ENCODE data around the gene HYAL2.
A peak's percentile ranks its signal among the peaks of the same experiment; 100 is the strongest.

The HYAL2 gene

DNA sequence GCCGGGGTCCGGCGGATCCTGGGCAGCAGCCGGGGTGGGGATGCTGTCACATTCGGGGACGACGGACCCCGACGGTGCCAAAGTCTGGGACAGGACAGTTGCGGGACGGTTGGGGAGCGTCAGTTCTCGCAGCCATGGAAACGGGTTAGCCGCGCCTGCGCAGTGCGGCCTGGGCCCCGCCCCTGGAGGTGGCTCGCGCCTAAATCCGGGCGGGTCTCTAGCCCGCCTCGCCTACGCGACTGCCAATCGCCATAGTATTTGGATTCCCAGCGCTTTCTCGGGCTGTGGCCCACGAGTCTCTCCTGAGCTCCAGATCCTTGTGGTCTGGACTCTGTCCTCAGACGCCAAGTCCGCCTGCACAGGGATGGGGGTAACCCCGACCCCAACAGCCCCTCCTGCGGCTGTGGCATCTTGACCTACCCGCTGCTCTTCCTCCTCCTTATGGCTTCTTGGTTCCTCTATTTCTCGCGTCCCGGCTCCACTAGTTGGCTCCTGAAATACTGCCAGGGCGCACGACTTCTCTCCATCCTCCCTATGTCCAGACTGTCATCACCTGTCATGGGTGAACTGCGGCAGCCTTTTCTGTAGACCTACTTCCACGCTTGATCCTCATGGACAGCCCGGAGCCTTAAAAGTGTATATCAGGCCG, 23.2 kb upstream of the HYAL2 start, which contains the start of gene ZMYND10:
ZMYND10 (minus strand) TSS at position 147 of the 649 bp plus-strand sequence. CDS start 153 bp downstream, outside the sequence.
- no peaks in the 10 kb centered on the region for H3K27me3 ChIP-seq (ENCODE audit: low read length)
- H3K9me3 ChIP-seq (ENCODE audit: insufficient read depth, low read length), result no peaks in the 10 kb centered on the region
- peak within 1 kb of the TSS; percentile 48 for H3K4me2 ChIP-seq (ENCODE audit: low read depth, low read length, poor library complexity, severe bottlenecking)
- H3K27ac ChIP-seq (ENCODE audit: low read depth, low read length), result no peak within 1 kb of the TSS
- H3K36me3 ChIP-seq (ENCODE audit: low read length), result no peaks in the 10 kb centered on the region
- H3K9ac ChIP-seq (ENCODE audit: low read length), result peak within 1 kb of the TSS; percentile 45; the same call in 1 of the 2 replicates
- H2AFZ ChIP-seq (ENCODE audit: low read depth, low read length, severe bottlenecking), result no peak within 1 kb of the TSS
- TF ChIP-seq, protein P1, sequence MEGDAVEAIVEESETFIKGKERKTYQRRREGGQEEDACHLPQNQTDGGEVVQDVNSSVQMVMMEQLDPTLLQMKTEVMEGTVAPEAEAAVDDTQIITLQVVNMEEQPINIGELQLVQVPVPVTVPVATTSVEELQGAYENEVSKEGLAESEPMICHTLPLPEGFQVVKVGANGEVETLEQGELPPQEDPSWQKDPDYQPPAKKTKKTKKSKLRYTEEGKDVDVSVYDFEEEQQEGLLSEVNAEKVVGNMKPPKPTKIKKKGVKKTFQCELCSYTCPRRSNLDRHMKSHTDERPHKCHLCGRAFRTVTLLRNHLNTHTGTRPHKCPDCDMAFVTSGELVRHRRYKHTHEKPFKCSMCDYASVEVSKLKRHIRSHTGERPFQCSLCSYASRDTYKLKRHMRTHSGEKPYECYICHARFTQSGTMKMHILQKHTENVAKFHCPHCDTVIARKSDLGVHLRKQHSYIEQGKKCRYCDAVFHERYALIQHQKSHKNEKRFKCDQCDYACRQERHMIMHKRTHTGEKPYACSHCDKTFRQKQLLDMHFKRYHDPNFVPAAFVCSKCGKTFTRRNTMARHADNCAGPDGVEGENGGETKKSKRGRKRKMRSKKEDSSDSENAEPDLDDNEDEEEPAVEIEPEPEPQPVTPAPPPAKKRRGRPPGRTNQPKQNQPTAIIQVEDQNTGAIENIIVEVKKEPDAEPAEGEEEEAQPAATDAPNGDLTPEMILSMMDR (IDR thresholded peaks at IDR 0.05; ENCODE audit: insufficient read depth, low read length, poor library complexity, severe bottlenecking), result no peak
- no peak for TF ChIP-seq EZH2phosphoT487 (conservative IDR thresholded peaks at IDR 0.05; ENCODE audit: low read length)
- H3K79me2 ChIP-seq (ENCODE audit: insufficient read depth, low read length), result peaks cover 11% of the 10 kb centered on the region; the same call in 1 of the 2 replicates
- no peaks in the 10 kb centered on the region for H3K9me2 ChIP-seq (replicated peaks; ENCODE audit: insufficient read depth, low read length)
- no peak within 1 kb of the TSS for H3K4me3 ChIP-seq (ENCODE audit: insufficient read depth, low read length, poor library complexity, severe bottlenecking)
- no peaks in the 10 kb centered on the region for H4K20me1 ChIP-seq (ENCODE audit: low read depth, low read length)
- no peaks in the 10 kb centered on the region for H3F3A ChIP-seq (ENCODE audit: insufficient read depth)

GRCh38 chr3:50345008-50345407, 22.5 kb upstream of the HYAL2 start:
- Histone ChIP-seq H3K9me2 (replicated peaks; ENCODE audit: insufficient read depth, low read length) (no peaks in the 10 kb centered on the region), H3K4me3 (ENCODE audit: insufficient read depth, low read length, poor library complexity, severe bottlenecking) (no peak overlapping the region), H3F3A (ENCODE audit: insufficient read depth) (no peaks in the 10 kb centered on the region), H3K9me3 (ENCODE audit: insufficient read depth, low read length) (no peaks in the 10 kb centered on the region), H3K4me2 (ENCODE audit: low read depth, low read length, poor library complexity, severe bottlenecking) (peak overlapping the region; percentile 48), H3K27ac (ENCODE audit: low read depth, low read length) (no peak overlapping the region), H3K27me3 (ENCODE audit: low read length) (no peaks in the 10 kb centered on the region), H2AFZ (ENCODE audit: low read depth, low read length, severe bottlenecking) (no peak overlapping the region), H3K36me3 (ENCODE audit: low read length) (no peaks in the 10 kb centered on the region), H3K9ac (ENCODE audit: low read length) (0 out of 2 replicates have a peak overlapping the region, but pooled peaks have one; percentile 45), H3K79me2 (ENCODE audit: insufficient read depth, low read length) (peaks cover 7% of the 10 kb centered on the region; the same call in 1 of the 2 replicates), H4K20me1 (ENCODE audit: low read depth, low read length) (no peaks in the 10 kb centered on the region)
- no peak for TF ChIP-seq EZH2phosphoT487 (conservative IDR thresholded peaks at IDR 0.05; ENCODE audit: low read length)
- TF ChIP-seq, protein P1 (IDR thresholded peaks at IDR 0.05; ENCODE audit: insufficient read depth, low read length, poor library complexity, severe bottlenecking), result no peak

GRCh38 chr3:50342813-50343633, 20.5 kb upstream of the HYAL2 start:
- TF ChIP-seq, protein P1 (IDR thresholded peaks at IDR 0.05; ENCODE audit: insufficient read depth, low read length, poor library complexity, severe bottlenecking), result no peak
- TF ChIP-seq EZH2phosphoT487 (conservative IDR thresholded peaks at IDR 0.05; ENCODE audit: low read length), result no peak
- Histone ChIP-seq H3K27me3 (ENCODE audit: low read length) (no peaks in the 10 kb centered on the region), H3K79me2 (ENCODE audit: insufficient read depth, low read length) (no peaks in the 10 kb centered on the region), H3K27ac (ENCODE audit: low read depth, low read length) (no peak overlapping the region), H3K4me2 (ENCODE audit: low read depth, low read length, poor library complexity, severe bottlenecking) (no peak overlapping the region), H3K9me2 (replicated peaks; ENCODE audit: insufficient read depth, low read length) (no peaks in the 10 kb centered on the region), H3F3A (ENCODE audit: insufficient read depth) (peaks cover 11% of the 10 kb centered on the region; the same call in 1 of the 2 replicates), H3K9me3 (ENCODE audit: insufficient read depth, low read length) (no peaks in the 10 kb centered on the region), H2AFZ (ENCODE audit: low read depth, low read length, severe bottlenecking) (no peak overlapping the region), H3K9ac (ENCODE audit: low read length) (no peak overlapping the region), H4K20me1 (ENCODE audit: low read depth, low read length) (no peaks in the 10 kb centered on the region), H3K36me3 (ENCODE audit: low read length) (no peaks in the 10 kb centered on the region), H3K4me3 (ENCODE audit: insufficient read depth, low read length, poor library complexity, severe bottlenecking) (no peak overlapping the region)
